ENCODE measurements around the gene PWWP2B. TPM values are rescaled to one million over a fixed set of nuclear protein-coding genes. Genes with fewer than 3 reads are reported as not detected.
A peak's percentile ranks its signal among the peaks of the same experiment; 100 is the strongest.

PWWP2B gene
- polyA plus RNA-seq, 6 donors from 2014 or later, result 3.3 to 10.3 (median 6.2) TPM

- Mint-ChIP-seq H3K36me3 (no peaks in the 10 kb centered on the region), H3K27ac (peak overlapping the region; percentile 57 to 96 (median 96)), H3K27me3 (no peaks in the 10 kb centered on the region)
These were observed 55.9 kb downstream of the PWWP2B start for GRCh38 chr10:132452651-132453469.

GRCh38 chr10:132453470-132453861, 56.5 kb downstream of the PWWP2B start:
- Mint-ChIP-seq H3K9me3 (no peaks in the 10 kb centered on the region), H3K4me3 (peak overlapping the region in 4 of 8 donors; percentile 9 to 53 (median 46)), H3K4me1 (peaks cover 7 to 10% (median 9%) of the 10 kb centered on the region in 3 donors), H3K27me3 (no peaks in the 10 kb centered on the region), H3K36me3 (no peaks in the 10 kb centered on the region), H3K27ac (peak overlapping the region in 3 of 6 donors; percentile 59 to 95 (median 73))
- ATAC-seq (ENCODE audit: low read depth in 2 of 2), result no peak
- no peak for DNase-seq

More at GRCh38 chr10:132452651-132453469, 55.9 kb downstream of the PWWP2B start:
- H3K4me3 Mint-ChIP-seq, result peak overlapping the region; percentile 9 to 83 (median 52)
- H3K4me1 Mint-ChIP-seq, result peaks cover 10 to 13% (median 12%) of the 10 kb centered on the region in 3 donors
- H3K9me3 Mint-ChIP-seq, result no peaks in the 10 kb centered on the region
- DNase-seq (peak; percentile 93), ATAC-seq (ENCODE audit: low read depth in 2 of 2) (peak; percentile 90 to 94)

- Mint-ChIP-seq H3K27me3 (no peaks in the 10 kb centered on the region), H3K36me3 (no peaks in the 10 kb centered on the region), H3K4me3 (peak overlapping the region in 1 of 8 donors; percentile 25), H3K4me1 (peaks cover 13 to 14% (median 13%) of the 10 kb centered on the region in 3 donors), H3K27ac (peak overlapping the region in 2 of 6 donors; percentile 79 to 84), H3K9me3 (no peaks in the 10 kb centered on the region)
- DNase-seq (no peak), ATAC-seq (ENCODE audit: low read depth in 2 of 2) (no peak)
These were observed 57.5 kb downstream of the PWWP2B start for GRCh38 chr10:132454296-132455198.

- H3K27ac Mint-ChIP-seq, result peak overlapping the region in 1 of 6 donors; percentile 55
These were observed 58.5 kb downstream of the PWWP2B start for GRCh38 chr10:132455441-132455971.

GRCh38 chr10:132455986-132456847, 59.2 kb downstream of the PWWP2B start:
- H3K4me1 Mint-ChIP-seq, result peaks cover 10 to 13% (median 13%) of the 10 kb centered on the region in 3 donors
- H3K4me3 Mint-ChIP-seq, result no peak overlapping the region
- H3K27ac Mint-ChIP-seq, result peak overlapping the region in 1 of 6 donors; percentile 44
- no peaks in the 10 kb centered on the region for H3K36me3 Mint-ChIP-seq
- DNase-seq, result no peak
- H3K9me3 Mint-ChIP-seq, result no peaks in the 10 kb centered on the region
- H3K27me3 Mint-ChIP-seq, result no peaks in the 10 kb centered on the region
- no peak for ATAC-seq (ENCODE audit: low read depth in 2 of 2)

More at GRCh38 chr10:132455441-132455971, 58.5 kb downstream of the PWWP2B start:
- Mint-ChIP-seq H3K27me3 (no peaks in the 10 kb centered on the region), H3K36me3 (no peaks in the 10 kb centered on the region), H3K4me3 (no peak overlapping the region), H3K4me1 (peaks cover 11 to 13% (median 13%) of the 10 kb centered on the region in 3 donors), H3K9me3 (no peaks in the 10 kb centered on the region)
- DNase-seq (no peak), ATAC-seq (ENCODE audit: low read depth in 2 of 2) (no peak)

GRCh38 chr10:132456881-132457280, 59.9 kb downstream of the PWWP2B start:
- no peak for DNase-seq
- no peak for ATAC-seq (ENCODE audit: low read depth in 2 of 2)
- no peaks in the 10 kb centered on the region for H3K27me3 Mint-ChIP-seq
- peaks cover 5 to 8% (median 6%) of the 10 kb centered on the region in 3 donors for H3K4me1 Mint-ChIP-seq
- H3K4me3 Mint-ChIP-seq, result no peak overlapping the region
- no peaks in the 10 kb centered on the region for H3K36me3 Mint-ChIP-seq
- no peak overlapping the region for H3K27ac Mint-ChIP-seq
- H3K9me3 Mint-ChIP-seq, result no peaks in the 10 kb centered on the region

GRCh38 chr10:132457328-132458070, 60.5 kb downstream of the PWWP2B start:
- ATAC-seq (ENCODE audit: low read depth in 2 of 2) (no peak), DNase-seq (no peak)
- H3K9me3 Mint-ChIP-seq, result no peaks in the 10 kb centered on the region
- H3K27ac Mint-ChIP-seq, result peak overlapping the region in 1 of 6 donors; percentile 15
- H3K27me3 Mint-ChIP-seq, result no peaks in the 10 kb centered on the region
- peaks cover 5 to 6% (median 5%) of the 10 kb centered on the region in 3 donors for H3K4me1 Mint-ChIP-seq
- no peak overlapping the region for H3K4me3 Mint-ChIP-seq
- no peaks in the 10 kb centered on the region for H3K36me3 Mint-ChIP-seq

GRCh38 chr10:132458071-132458585, 61.1 kb downstream of the PWWP2B start:
- no peaks in the 10 kb centered on the region for H3K36me3 Mint-ChIP-seq
- no peaks in the 10 kb centered on the region for H3K9me3 Mint-ChIP-seq
- H3K4me3 Mint-ChIP-seq, result no peak overlapping the region
- DNase-seq (no peak), ATAC-seq (ENCODE audit: low read depth in 2 of 2) (no peak)
- no peaks in the 10 kb centered on the region for H3K27me3 Mint-ChIP-seq
- peak overlapping the region in 3 of 6 donors; percentile 15 to 72 (median 66) for H3K27ac Mint-ChIP-seq
- peaks cover 4 to 5% (median 5%) of the 10 kb centered on the region in 3 donors for H3K4me1 Mint-ChIP-seq

- Mint-ChIP-seq H3K27me3 (no peaks in the 10 kb centered on the region), H3K27ac (peak overlapping the region in 3 of 6 donors; percentile 53 to 72 (median 70)), H3K9me3 (no peaks in the 10 kb centered on the region), H3K4me3 (peak overlapping the region in 1 of 8 donors; percentile 82), H3K4me1 (peaks cover 4 to 5% (median 5%) of the 10 kb centered on the region in 3 donors), H3K36me3 (no peaks in the 10 kb centered on the region)
- ATAC-seq (ENCODE audit: low read depth in 2 of 2), result peak; percentile 87 to 93
- peak; percentile 71 for DNase-seq
These were observed 61.7 kb downstream of the PWWP2B start for GRCh38 chr10:132458586-132459300.

- no peaks in the 10 kb centered on the region for H3K36me3 Mint-ChIP-seq
- H3K9me3 Mint-ChIP-seq, result no peaks in the 10 kb centered on the region
- no peak overlapping the region for H3K4me3 Mint-ChIP-seq
- H3K27me3 Mint-ChIP-seq, result no peaks in the 10 kb centered on the region
- DNase-seq (no peak), ATAC-seq (ENCODE audit: low read depth in 2 of 2) (no peak)
- H3K27ac Mint-ChIP-seq, result peak overlapping the region in 1 of 6 donors; percentile 52
- H3K4me1 Mint-ChIP-seq, result peaks cover 4 to 5% (median 5%) of the 10 kb centered on the region in 3 donors
These were observed 62.5 kb downstream of the PWWP2B start for GRCh38 chr10:132459301-132460003.

- no peak overlapping the region for H3K4me3 Mint-ChIP-seq
- no peak overlapping the region for H3K27ac Mint-ChIP-seq
These were observed 63.1 kb downstream of the PWWP2B start for GRCh38 chr10:132460071-132460470.

More at GRCh38 chr10:132460071-132460470, 63.1 kb downstream of the PWWP2B start:
- ATAC-seq (ENCODE audit: low read depth in 2 of 2) (no peak), DNase-seq (no peak)
- Mint-ChIP-seq H3K9me3 (no peaks in the 10 kb centered on the region), H3K36me3 (no peaks in the 10 kb centered on the region), H3K4me1 (peaks cover 4 to 5% (median 5%) of the 10 kb centered on the region in 3 donors), H3K27me3 (no peaks in the 10 kb centered on the region)
